ENCODE data around the gene MRGPRG.

Gene MRGPRG

GRCh38 chr11:3186166-3186953 lies 32.3 kb downstream of the MRGPRG start:
- Histone ChIP-seq H2AFZ (ENCODE audit: insufficient read depth, low read length, poor library complexity) (no peak overlapping the region), H3K4me1 (ENCODE audit: control insufficient read depth in 1 of 2, insufficient read depth in 2 of 2, low read length in 2 of 2) (no peaks in the 10 kb centered on the region), H3K79me2 (ENCODE audit: control insufficient read depth, insufficient read depth, low read length, poor library complexity) (no peaks in the 10 kb centered on the region), H3K27me3 (ENCODE audit: insufficient read depth, low read length) (no peaks in the 10 kb centered on the region), H3K79me1 (ENCODE audit: low read length) (no peaks in the 10 kb centered on the region), H4K91ac (ENCODE audit: low read depth, low read length) (no peak overlapping the region), H2BK120ac (ENCODE audit: insufficient read depth, low read length, poor library complexity) (no peak overlapping the region), H3K9ac (ENCODE audit: low read length) (no peak overlapping the region), H3K27ac (ENCODE audit: low read depth, low read length) (no peak overlapping the region), H3K4ac (ENCODE audit: low read depth, low read length) (no peak overlapping the region), H4K12ac (ENCODE audit: low read depth, low read length) (no peak overlapping the region), H3K36me3 (ENCODE audit: control insufficient read depth in 1 of 2, insufficient read depth in 2 of 2, low read length in 2 of 2) (no peaks in the 10 kb centered on the region), H3K14ac (ENCODE audit: low read length) (no peak overlapping the region), H3K9me3 (ENCODE audit: insufficient read depth, low read depth, low read length) (peaks cover 2% of the 10 kb centered on the region), H3K4me2 (ENCODE audit: low read length) (no peak overlapping the region), H2BK12ac (ENCODE audit: low read length) (no peak overlapping the region), H2AK5ac (ENCODE audit: low read length) (no peak overlapping the region), H4K8ac (ENCODE audit: low read depth, low read length) (no peak overlapping the region), H2BK5ac (ENCODE audit: low read depth, low read length, poor library complexity) (no peak overlapping the region), H3K23ac (ENCODE audit: low read length) (no peak overlapping the region), H3K18ac (ENCODE audit: low read length) (no peak overlapping the region), H3K4me3 (ENCODE audit: low read depth, low read length) (no peak overlapping the region)
- whole genome bisulfite sequencing (ENCODE audit: extremely low coverage, insufficient coverage, insufficient read length): no CpG with 5 or more reads among the region's 11 CpGs
- no peak for DNase-seq

- Histone ChIP-seq H3K36me3 (ENCODE audit: control insufficient read depth in 1 of 2, insufficient read depth in 2 of 2, low read length in 2 of 2) (no peaks in the 10 kb centered on the region), H3K79me1 (ENCODE audit: low read length) (no peaks in the 10 kb centered on the region), H4K12ac (ENCODE audit: low read depth, low read length) (no peak overlapping the region), H4K8ac (ENCODE audit: low read depth, low read length) (no peak overlapping the region), H3K23ac (ENCODE audit: low read length) (no peak overlapping the region), H3K27ac (ENCODE audit: low read depth, low read length) (no peak overlapping the region), H2BK120ac (ENCODE audit: insufficient read depth, low read length, poor library complexity) (no peak overlapping the region), H3K9ac (ENCODE audit: low read length) (no peak overlapping the region), H2AFZ (ENCODE audit: insufficient read depth, low read length, poor library complexity) (no peak overlapping the region), H3K79me2 (ENCODE audit: control insufficient read depth, insufficient read depth, low read length, poor library complexity) (no peaks in the 10 kb centered on the region), H3K18ac (ENCODE audit: low read length) (no peak overlapping the region), H3K27me3 (ENCODE audit: insufficient read depth, low read length) (no peaks in the 10 kb centered on the region), H2BK12ac (ENCODE audit: low read length) (no peak overlapping the region), H3K14ac (ENCODE audit: low read length) (no peak overlapping the region), H3K9me3 (ENCODE audit: insufficient read depth, low read depth, low read length) (no peaks in the 10 kb centered on the region), H3K4me2 (ENCODE audit: low read length) (no peak overlapping the region), H4K91ac (ENCODE audit: low read depth, low read length) (no peak overlapping the region), H3K4me1 (ENCODE audit: control insufficient read depth in 1 of 2, insufficient read depth in 2 of 2, low read length in 2 of 2) (no peaks in the 10 kb centered on the region), H3K4ac (ENCODE audit: low read depth, low read length) (no peak overlapping the region), H2BK5ac (ENCODE audit: low read depth, low read length, poor library complexity) (no peak overlapping the region), H3K4me3 (ENCODE audit: low read depth, low read length) (no peak overlapping the region), H2AK5ac (ENCODE audit: low read length) (no peak overlapping the region)
- WGBS (ENCODE audit: extremely low coverage, insufficient coverage, insufficient read length): no CpG with 5 or more reads among the region's 11 CpGs
- DNase-seq: peak in 1 of 2 donors; percentile 53
Measured at GRCh38 chr11:3184732-3185347, 33.8 kb downstream of the MRGPRG start.

GRCh38 chr11:3183523-3183922 lies 35.1 kb downstream of the MRGPRG start:
- H2AK5ac ChIP-seq (ENCODE audit: low read length): no peak overlapping the region
- no peak overlapping the region for H3K4me3 ChIP-seq (ENCODE audit: low read depth, low read length)
- H2BK5ac ChIP-seq (ENCODE audit: low read depth, low read length, poor library complexity): no peak overlapping the region
- H3K14ac ChIP-seq (ENCODE audit: low read length): no peak overlapping the region
- no peaks in the 10 kb centered on the region for H3K79me2 ChIP-seq (ENCODE audit: control insufficient read depth, insufficient read depth, low read length, poor library complexity)
- peaks cover 0 to 3% of the 10 kb centered on the region in 2 experiments for H3K4me1 ChIP-seq (ENCODE audit: control insufficient read depth in 1 of 2, insufficient read depth in 2 of 2, low read length in 2 of 2)
- H3K27me3 ChIP-seq (ENCODE audit: insufficient read depth, low read length): no peaks in the 10 kb centered on the region
- no peak overlapping the region for H3K4me2 ChIP-seq (ENCODE audit: low read length)
- no peak overlapping the region for H3K9ac ChIP-seq (ENCODE audit: low read length)
- no peak overlapping the region for H3K27ac ChIP-seq (ENCODE audit: low read depth, low read length)
- no peak overlapping the region for H3K23ac ChIP-seq (ENCODE audit: low read length)
- WGBS (ENCODE audit: extremely low coverage, insufficient coverage, insufficient read length): no CpG with 5 or more reads among the region's 6 CpGs
- H3K18ac ChIP-seq (ENCODE audit: low read length): no peak overlapping the region
- H3K79me1 ChIP-seq (ENCODE audit: low read length): no peaks in the 10 kb centered on the region
- H4K12ac ChIP-seq (ENCODE audit: low read depth, low read length): no peak overlapping the region
- H3K9me3 ChIP-seq (ENCODE audit: insufficient read depth, low read depth, low read length): no peaks in the 10 kb centered on the region
- H3K4ac ChIP-seq (ENCODE audit: low read depth, low read length): no peak overlapping the region
- H4K91ac ChIP-seq (ENCODE audit: low read depth, low read length): no peak overlapping the region
- H2BK12ac ChIP-seq (ENCODE audit: low read length): no peak overlapping the region
- DNase-seq: no peak
- no peak overlapping the region for H2BK120ac ChIP-seq (ENCODE audit: insufficient read depth, low read length, poor library complexity)
- H4K8ac ChIP-seq (ENCODE audit: low read depth, low read length): no peak overlapping the region
- H3K36me3 ChIP-seq (ENCODE audit: control insufficient read depth in 1 of 2, insufficient read depth in 2 of 2, low read length in 2 of 2): no peaks in the 10 kb centered on the region
- H2AFZ ChIP-seq (ENCODE audit: insufficient read depth, low read length, poor library complexity): no peak overlapping the region

GRCh38 chr11:3182462-3182852 lies 36.2 kb downstream of the MRGPRG start:
- Histone ChIP-seq H3K23ac (ENCODE audit: low read length) (no peak overlapping the region), H2BK12ac (ENCODE audit: low read length) (no peak overlapping the region), H2BK5ac (ENCODE audit: low read depth, low read length, poor library complexity) (no peak overlapping the region), H3K36me3 (ENCODE audit: control insufficient read depth in 1 of 2, insufficient read depth in 2 of 2, low read length in 2 of 2) (no peaks in the 10 kb centered on the region), H4K8ac (ENCODE audit: low read depth, low read length) (no peak overlapping the region), H3K9me3 (ENCODE audit: insufficient read depth, low read depth, low read length) (no peaks in the 10 kb centered on the region), H3K4ac (ENCODE audit: low read depth, low read length) (no peak overlapping the region), H3K9ac (ENCODE audit: low read length) (no peak overlapping the region), H3K79me1 (ENCODE audit: low read length) (peaks cover 2% of the 10 kb centered on the region), H3K4me2 (ENCODE audit: low read length) (no peak overlapping the region), H3K79me2 (ENCODE audit: control insufficient read depth, insufficient read depth, low read length, poor library complexity) (no peaks in the 10 kb centered on the region), H3K18ac (ENCODE audit: low read length) (no peak overlapping the region), H4K12ac (ENCODE audit: low read depth, low read length) (no peak overlapping the region), H2AK5ac (ENCODE audit: low read length) (no peak overlapping the region), H3K27ac (ENCODE audit: low read depth, low read length) (no peak overlapping the region), H3K4me3 (ENCODE audit: low read depth, low read length) (no peak overlapping the region), H2AFZ (ENCODE audit: insufficient read depth, low read length, poor library complexity) (no peak overlapping the region), H4K91ac (ENCODE audit: low read depth, low read length) (no peak overlapping the region), H3K27me3 (ENCODE audit: insufficient read depth, low read length) (no peaks in the 10 kb centered on the region), H3K14ac (ENCODE audit: low read length) (no peak overlapping the region), H2BK120ac (ENCODE audit: insufficient read depth, low read length, poor library complexity) (no peak overlapping the region), H3K4me1 (ENCODE audit: control insufficient read depth in 1 of 2, insufficient read depth in 2 of 2, low read length in 2 of 2) (peaks cover 0 to 6% of the 10 kb centered on the region in 2 experiments)
- DNase-seq: no peak
- WGBS (ENCODE audit: extremely low coverage, insufficient coverage, insufficient read length): no CpG with 5 or more reads among the region's 4 CpGs

Measured in trophoblast cell (in vitro differentiated cells and primary cell).